BLaER1 (cell line): ENCODE measurements around the gene AAMP.

Experiments
- H3K27ac ChIP-seq: shearing (Covaris generic); formaldehyde crosslinking; 2 replicates; pipeline ENCODE4 v1.8.1; 2022
- H3K27me3 ChIP-seq: shearing (Covaris generic); formaldehyde crosslinking; 2 replicates; pipeline ENCODE4 v1.8.1; 2022
- H3K36me3 ChIP-seq: shearing (Covaris generic); formaldehyde crosslinking; 2 replicates; pipeline ENCODE4 v1.8.1; 2022
- H3K4me1 ChIP-seq: shearing (Covaris generic); formaldehyde crosslinking; 2 replicates; pipeline ENCODE4 v1.8.1; 2022
- H3K4me2 ChIP-seq: shearing (Covaris generic); formaldehyde crosslinking; 2 replicates; pipeline ENCODE4 v1.8.1; 2022
- H3K4me3 ChIP-seq: shearing (Covaris generic); formaldehyde crosslinking; 2 replicates; pipeline ENCODE4 v1.8.1; 2022
- H3K9ac ChIP-seq: shearing (Covaris generic); formaldehyde crosslinking; 2 replicates; pipeline ENCODE4 v1.8.1; 2022
- H3K9me3 ChIP-seq: shearing (Covaris generic); formaldehyde crosslinking; 2 replicates; pipeline ENCODE4 v1.8.1; 2022
- H4K20me1 ChIP-seq: shearing (Covaris generic); formaldehyde crosslinking; 2 replicates; pipeline ENCODE4 v1.8.1; 2022
- Cebpa-rat ChIP-seq: shearing (Covaris generic); IDR thresholded peaks from 2 replicates; pipeline ENCODE4 v1.8.1; 2022

The AAMP gene

DNA sequence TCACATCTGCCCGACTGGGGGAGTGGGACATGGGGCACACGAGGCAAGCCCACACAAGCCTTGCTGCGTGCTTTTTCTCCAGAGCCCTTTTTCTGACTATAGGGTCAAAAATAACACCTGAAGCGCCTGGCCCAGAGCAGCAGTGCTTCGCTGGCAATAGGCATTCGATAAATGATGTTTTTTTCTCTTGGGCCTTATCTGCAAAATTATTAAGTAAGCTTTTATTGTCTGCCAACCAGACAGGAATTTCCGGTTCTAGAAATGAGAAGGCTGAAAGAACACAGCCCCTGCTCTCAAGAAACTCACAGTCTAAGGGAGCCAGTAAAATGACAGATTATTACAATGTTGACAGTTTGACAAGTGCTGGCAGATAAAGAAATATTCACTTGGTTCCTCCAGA lies 25.1 kb upstream of the AAMP start:
- peaks cover 33% of the 10 kb centered on the region for H3K4me1 ChIP-seq
- H3K36me3 ChIP-seq: no peaks in the 10 kb centered on the region
- H3K9ac ChIP-seq: no peak overlapping the region
- no peak overlapping the region for H3K4me2 ChIP-seq
- H3K4me3 ChIP-seq: no peak overlapping the region
- H3K27me3 ChIP-seq: no peaks in the 10 kb centered on the region
- TF ChIP-seq Cebpa-rat: no peak
- no peaks in the 10 kb centered on the region for H3K9me3 ChIP-seq
- H3K27ac ChIP-seq: no peak overlapping the region
- H4K20me1 ChIP-seq: no peaks in the 10 kb centered on the region

- H3K4me1 ChIP-seq: peaks cover 38% of the 10 kb centered on the region
- no peak overlapping the region for H3K9ac ChIP-seq
- no peaks in the 10 kb centered on the region for H3K36me3 ChIP-seq
- no peaks in the 10 kb centered on the region for H4K20me1 ChIP-seq
- H3K9me3 ChIP-seq: no peaks in the 10 kb centered on the region
- no peak for TF ChIP-seq Cebpa-rat
- no peaks in the 10 kb centered on the region for H3K27me3 ChIP-seq
- H3K27ac ChIP-seq: no peak overlapping the region
- no peak overlapping the region for H3K4me2 ChIP-seq
- no peak overlapping the region for H3K4me3 ChIP-seq
Measured at GRCh38 chr2:218294430-218295022, 24.6 kb upstream of the AAMP start.

DNA sequence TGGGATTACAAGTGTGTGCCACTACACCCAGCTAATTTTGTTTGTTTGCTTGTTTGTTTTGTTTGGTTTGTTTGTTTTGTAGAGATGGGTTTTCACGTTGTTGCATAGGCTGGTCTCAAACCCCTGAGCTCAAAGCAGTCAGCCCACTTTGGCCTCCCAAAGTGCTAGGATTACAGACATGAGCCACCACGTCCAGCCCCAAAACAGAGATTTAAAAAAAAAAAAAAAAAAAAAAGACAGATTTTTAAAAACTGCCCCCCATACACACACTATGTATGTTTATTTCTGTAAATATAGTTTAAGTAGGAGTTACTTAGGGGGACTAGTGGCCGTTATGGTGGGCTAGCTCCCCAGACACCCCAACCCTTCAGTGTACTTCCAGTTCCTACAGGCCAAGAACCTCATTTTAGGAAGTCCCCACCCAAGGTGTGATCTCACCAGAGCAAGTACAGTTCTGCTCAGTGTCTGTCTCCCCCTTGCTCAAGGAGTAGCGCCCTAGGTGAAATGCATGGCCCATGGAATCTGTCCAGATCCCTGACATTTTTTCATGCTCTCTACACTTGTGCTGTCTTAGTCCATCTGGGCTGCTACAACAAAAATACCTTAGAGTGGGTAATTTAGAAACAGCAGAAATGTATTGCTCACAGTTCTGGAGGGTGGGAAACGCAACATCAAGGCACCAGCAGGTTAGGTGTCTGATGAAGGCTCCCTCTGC lies 23.9 kb upstream of the AAMP start:
- Histone ChIP-seq H3K27me3 (no peaks in the 10 kb centered on the region), H3K4me1 (peaks cover 38% of the 10 kb centered on the region), H3K27ac (no peak overlapping the region), H3K4me2 (no peak overlapping the region), H3K4me3 (no peak overlapping the region), H3K9me3 (no peaks in the 10 kb centered on the region), H4K20me1 (no peaks in the 10 kb centered on the region), H3K36me3 (no peaks in the 10 kb centered on the region), H3K9ac (no peak overlapping the region)
- no peak for TF ChIP-seq Cebpa-rat

GRCh38 chr2:218292048-218293014 lies 22.4 kb upstream of the AAMP start, which contains the start of gene TMBIM1:
Gene TMBIM1, minus strand, starts transcription at chr2:218292503. Its CDS starts 10,362 bp downstream, at chr2:218282141.
- TF ChIP-seq Cebpa-rat: no peak
- H3K27ac ChIP-seq: peak within 1 kb of the TSS; percentile 54
- H3K27me3 ChIP-seq: no peaks in the 10 kb centered on the region
- H3K4me3 ChIP-seq: peak within 1 kb of the TSS; percentile 68
- H3K9me3 ChIP-seq: no peaks in the 10 kb centered on the region
- no peaks in the 10 kb centered on the region for H4K20me1 ChIP-seq
- peaks cover 47% of the 10 kb centered on the region for H3K4me1 ChIP-seq
- peak within 1 kb of the TSS; percentile 85 for H3K4me2 ChIP-seq
- no peaks in the 10 kb centered on the region for H3K36me3 ChIP-seq
- H3K9ac ChIP-seq: peak within 1 kb of the TSS; percentile 70

GRCh38 chr2:218291318-218292047 lies 21.5 kb upstream of the AAMP start:
- Histone ChIP-seq H4K20me1 (no peaks in the 10 kb centered on the region), H3K27me3 (no peaks in the 10 kb centered on the region), H3K36me3 (no peaks in the 10 kb centered on the region), H3K4me3 (peak overlapping the region; percentile 68), H3K9me3 (no peaks in the 10 kb centered on the region), H3K4me1 (peaks cover 54% of the 10 kb centered on the region), H3K27ac (peak overlapping the region; percentile 54), H3K4me2 (peak overlapping the region; percentile 85), H3K9ac (peak overlapping the region; percentile 70)
- TF ChIP-seq Cebpa-rat: no peak

DNA sequence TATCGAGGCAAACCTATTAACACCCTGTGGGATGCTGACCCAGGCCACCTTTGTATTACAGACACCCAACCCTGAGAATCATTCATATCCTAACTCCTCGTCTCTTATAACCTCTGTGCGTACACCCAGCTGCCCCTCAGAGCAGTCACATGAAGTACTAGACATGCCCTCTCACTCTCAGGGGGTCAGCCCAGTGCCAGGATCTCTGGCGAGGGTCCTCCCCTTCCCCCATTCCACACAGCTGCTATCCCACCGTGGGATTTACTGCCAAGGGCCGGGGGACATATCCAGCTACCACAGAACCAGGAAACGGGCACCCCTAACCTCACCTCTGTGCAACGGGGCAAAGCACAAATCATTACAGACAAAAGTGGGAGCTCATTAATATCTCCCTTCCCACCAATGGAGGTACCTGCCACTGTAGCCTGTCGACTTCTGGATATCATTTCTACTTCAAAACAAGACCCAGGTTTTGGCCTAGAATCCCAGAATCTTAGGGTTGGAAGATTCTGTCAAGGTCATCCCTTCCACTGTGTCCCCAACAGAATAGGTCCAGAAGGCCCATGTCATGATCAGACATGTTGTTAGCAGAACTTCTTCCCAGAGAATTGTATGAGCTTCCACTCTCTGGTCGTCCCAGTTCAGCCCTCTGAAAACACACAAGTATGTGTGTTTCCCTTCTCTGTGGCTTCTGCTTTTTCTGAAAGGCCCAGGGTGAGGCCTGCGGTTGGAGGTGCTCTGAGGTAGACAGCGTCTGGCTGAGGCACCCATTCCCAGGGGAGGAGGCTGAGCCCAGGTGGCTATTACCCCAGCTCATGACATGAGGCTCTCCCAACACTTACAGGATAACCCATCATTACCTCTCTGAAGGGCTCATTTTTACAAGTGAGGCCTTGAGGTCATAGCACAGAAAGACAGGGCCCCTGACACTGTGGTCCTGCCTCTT lies 20.7 kb upstream of the AAMP start:
- TF ChIP-seq Cebpa-rat: no peak
- Histone ChIP-seq H3K36me3 (no peaks in the 10 kb centered on the region), H3K27me3 (no peaks in the 10 kb centered on the region), H3K4me3 (no peak overlapping the region), H3K4me1 (peaks cover 63% of the 10 kb centered on the region), H3K9me3 (no peaks in the 10 kb centered on the region), H3K9ac (no peak overlapping the region), H3K27ac (peak overlapping the region; percentile 10; the same call in 1 of the 2 replicates), H4K20me1 (no peaks in the 10 kb centered on the region), H3K4me2 (peak overlapping the region; percentile 85)

- Histone ChIP-seq H3K4me2 (peak overlapping the region; percentile 85), H3K4me1 (peaks cover 71% of the 10 kb centered on the region), H4K20me1 (no peaks in the 10 kb centered on the region), H3K36me3 (no peaks in the 10 kb centered on the region), H3K4me3 (no peak overlapping the region), H3K9ac (no peak overlapping the region), H3K27me3 (no peaks in the 10 kb centered on the region), H3K9me3 (no peaks in the 10 kb centered on the region), H3K27ac (no peak overlapping the region)
- no peak for TF ChIP-seq Cebpa-rat
Measured at GRCh38 chr2:218289639-218290315, 19.8 kb upstream of the AAMP start.
